HG02981 (cell line): Measurements from ENCODE around the gene TBC1D9.

Experiments
- ATAC-seq: cut with Tn5 transposase; IDR thresholded peaks from one replicate; pipeline ENCODE4 v1.9.1; 2021; ENCODE audit warnings: mild to moderate bottlenecking, moderate library complexity; ENCODE audit not compliant: unreplicated experiment

TBC1D9 gene

DNA sequence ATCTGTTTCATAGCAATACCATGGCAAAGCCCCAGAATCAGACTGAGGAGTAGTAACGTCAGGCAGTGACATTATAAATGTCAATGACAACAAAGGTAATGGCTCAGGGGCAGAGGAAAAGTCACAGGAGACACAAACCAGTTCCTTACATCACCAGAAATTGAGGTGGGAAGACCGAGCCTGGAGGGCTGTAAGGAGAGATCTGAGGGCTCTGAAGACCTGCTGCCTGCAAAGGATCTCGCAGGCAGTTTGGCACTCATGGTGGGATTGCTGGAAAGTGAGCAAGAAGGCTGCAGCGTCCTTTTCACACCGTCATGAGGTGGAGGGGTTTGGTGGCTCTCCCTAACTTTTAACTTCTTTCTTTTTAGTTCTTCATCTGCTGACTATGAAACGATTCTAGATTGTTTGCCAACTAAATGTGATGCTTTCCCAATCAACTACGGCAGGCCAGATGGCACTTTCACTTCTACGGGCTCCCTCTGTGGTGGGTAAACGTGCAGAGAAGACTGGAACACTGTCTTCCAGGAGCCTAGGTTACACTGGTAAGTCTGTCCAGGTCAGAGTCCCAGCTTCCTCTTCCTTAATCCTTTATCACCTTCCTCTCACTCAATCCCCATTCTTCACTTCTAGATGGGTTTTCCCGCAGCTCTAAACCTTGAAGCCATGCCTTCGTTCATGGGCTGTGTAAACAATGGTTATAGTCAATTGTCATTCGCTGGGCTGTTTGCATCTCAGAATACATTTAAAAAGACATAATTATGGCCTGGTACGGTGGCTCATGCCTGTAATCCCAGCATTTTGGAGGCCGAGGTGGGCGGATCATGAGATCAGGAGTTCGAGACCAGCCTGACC, 58.2 kb downstream of the TBC1D9 start:
- ATAC-seq: no peak

DNA sequence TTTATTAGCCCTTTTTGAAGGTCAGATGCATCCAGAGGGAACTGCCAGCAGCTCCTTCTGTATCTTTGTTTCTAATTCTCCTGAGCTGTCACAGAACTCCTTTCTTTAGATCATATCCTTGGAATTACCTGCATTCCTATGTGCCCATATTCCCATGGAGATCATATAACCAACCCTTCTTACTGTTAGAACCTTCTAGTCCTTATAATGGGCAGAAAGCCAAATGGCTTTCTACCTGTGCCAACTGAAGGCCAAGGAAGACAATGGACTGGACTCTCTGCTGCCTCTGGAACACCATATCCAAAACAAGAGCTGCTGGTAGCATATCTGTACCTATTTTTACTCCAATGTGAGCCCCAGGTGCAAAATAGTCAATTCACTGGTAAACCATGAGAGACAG, 60.7 kb downstream of the TBC1D9 start:
- ATAC-seq: no peak

DNA sequence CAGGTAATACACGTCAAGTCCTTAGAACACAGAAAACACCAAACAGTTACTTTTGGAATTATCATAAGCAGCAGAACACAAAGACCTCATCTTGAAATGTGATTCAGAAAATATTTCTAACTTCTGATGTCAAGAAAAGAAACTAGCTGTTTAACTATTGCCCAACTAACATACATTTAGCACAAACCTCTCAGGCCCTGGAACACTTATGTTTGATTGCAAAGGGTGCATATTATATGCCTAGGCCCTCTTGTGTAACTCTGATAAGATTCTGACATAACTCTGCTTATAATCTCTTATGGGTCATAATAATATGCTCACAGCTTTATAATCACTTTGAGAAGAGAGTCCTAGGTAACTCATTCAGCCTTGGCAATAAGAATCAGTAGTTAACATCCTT, 62.6 kb downstream of the TBC1D9 start:
- no peak for ATAC-seq

DNA sequence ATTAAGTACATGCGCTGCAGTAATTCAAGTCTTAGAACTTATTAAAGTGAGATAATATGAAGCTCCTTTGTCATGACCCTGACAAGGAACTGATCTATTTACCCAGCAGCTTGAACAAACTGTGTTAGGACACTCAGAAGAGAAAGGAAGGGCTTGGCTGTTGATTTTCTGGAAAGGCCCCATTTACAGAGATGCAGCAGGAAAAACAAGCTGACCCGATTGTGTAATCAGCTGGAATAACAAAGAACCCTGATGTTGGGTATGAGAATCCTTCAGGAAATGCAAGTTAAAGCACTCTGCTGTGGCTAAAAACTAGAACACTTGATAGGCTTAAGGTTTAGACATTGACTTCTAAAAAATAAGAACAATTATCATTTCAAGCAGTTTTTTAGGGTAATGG, 64.8 kb downstream of the TBC1D9 start:
- no peak for ATAC-seq

DNA sequence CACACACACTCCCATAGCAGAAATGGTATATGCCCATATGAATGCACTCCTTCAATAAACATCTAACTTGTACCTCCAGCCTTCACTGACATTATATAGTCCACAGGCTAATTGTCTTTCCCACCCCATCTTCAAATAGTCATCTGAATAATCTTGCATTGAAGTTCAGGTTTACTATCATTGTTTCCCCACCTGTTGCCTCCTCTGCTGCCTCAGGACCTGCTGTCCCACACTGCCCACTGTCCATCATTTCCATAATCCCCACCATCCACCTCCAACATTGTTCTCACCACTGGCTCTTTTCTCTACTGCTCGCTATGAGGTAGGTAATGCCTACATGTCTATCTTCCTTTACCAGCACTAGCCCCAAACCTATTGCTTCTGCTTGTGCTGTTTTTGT, 66.1 kb downstream of the TBC1D9 start:
- ATAC-seq: no peak

DNA sequence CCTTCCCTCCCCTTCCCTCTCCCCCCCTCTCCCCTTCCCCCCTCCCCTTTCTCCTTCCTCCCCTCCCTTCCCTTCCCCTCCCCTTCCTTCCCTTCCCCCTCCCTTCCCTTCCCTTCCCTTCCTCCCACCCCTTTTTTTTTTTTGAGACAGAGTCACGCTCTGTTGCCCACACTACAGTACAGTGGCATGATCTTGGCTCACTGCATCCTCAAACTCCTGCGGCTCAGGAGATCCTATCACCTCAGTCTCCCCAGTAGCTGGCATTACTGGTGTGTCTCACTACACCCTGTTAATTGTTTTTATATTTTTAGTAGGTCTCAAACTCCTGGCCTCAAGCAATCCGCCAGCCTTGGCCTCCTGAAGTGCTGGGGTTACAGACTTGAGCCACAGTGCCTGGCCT, 66.6 kb downstream of the TBC1D9 start:
- ATAC-seq: no peak

DNA sequence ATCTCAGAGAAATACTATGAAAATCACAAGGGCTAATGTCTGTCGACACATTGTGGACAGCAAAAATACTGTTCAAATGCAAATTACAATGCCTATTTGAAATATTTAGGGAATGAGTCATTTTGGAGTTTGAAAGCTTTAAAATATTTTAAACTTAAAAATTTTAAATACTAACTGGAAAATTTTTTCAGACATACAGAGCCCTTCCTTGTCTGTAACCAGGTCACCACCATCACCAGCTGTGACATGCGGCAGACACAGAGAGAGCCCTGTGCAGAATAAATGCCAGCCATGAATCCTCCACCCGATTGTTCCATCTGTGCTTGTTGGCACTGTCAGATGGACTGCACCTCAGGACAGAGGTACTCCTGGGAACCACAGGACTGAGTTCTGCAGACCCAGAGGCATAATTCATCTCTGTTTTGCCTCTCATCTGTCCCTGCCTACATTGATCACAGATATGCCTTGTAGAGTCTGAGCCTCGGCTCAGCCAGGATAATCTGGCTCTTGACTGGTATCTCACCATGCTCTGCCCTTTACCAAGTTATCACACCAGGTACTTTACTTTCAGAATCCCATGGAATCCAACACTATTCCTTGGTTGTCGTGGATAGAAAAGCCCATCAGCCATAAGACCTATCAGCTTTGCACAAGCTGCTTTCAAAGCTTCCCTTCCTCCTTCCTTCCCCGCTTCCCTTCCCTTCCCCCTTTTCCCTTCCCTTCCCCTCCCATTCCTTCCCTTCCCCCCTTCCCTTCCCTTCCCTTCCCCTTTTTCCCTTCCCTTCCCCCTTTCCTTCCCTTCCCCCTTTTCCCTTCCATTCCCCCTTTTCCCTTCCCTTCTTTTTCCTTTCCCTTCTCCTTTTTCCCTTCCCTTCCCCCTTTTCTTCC, 67.2 kb downstream of the TBC1D9 start:
- no peak for ATAC-seq

DNA sequence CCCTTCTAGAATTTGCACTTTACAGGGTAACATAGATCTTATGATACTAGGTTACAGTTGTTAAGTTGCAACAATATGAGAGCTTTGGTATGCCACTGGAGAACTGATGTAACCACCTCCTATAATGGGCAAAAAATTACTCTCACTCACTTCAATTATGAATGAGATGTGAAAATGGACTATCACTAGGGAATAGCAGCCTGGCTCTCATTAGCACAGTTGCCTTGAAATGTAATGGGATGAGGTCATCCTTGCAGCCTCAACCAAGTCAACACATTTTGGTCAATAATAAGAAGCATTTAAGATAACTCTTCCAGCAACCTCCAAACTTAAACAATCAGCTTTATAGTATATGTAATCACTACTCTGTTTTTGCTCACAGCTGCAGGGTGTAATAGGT, 69.4 kb downstream of the TBC1D9 start:
- no peak for ATAC-seq

DNA sequence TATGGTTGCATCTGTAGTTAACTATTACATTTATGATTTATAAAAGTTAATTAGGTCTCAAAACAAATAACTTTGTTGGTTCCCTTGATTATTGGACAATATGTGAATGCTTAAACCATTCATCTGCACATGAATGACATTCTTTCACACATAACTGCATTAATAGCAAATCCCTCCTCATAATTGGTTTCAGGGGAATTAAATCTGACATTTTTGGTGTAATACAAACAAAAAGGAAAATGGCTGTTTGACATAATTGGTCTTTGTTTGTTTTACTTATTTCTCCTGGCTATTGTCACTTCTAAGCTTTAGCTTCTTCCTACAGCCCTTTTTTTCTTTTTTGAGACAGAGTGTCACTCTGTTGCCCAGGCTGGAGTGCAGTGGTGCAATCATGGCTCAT, 71.9 kb downstream of the TBC1D9 start:
- no peak for ATAC-seq

DNA sequence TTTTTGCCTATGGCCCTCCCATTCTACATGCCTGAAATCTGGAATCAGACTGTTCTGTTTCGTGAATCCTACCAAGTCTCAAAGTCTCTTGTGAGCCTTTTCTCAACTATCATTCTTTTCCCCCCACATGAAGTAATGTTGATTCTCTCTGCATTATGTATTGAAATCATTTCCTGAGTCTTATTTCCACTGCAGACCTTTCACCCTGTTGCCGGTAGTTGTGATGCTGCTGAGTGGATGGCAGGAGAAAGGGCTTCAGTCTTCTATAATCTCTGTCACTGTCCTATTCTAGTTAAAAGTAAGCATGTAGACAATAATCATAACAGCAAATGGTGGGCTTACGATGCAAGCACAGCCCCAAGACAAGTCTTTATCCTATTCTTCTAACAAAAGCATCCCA, 75.0 kb downstream of the TBC1D9 start:
- ATAC-seq: no peak

DNA sequence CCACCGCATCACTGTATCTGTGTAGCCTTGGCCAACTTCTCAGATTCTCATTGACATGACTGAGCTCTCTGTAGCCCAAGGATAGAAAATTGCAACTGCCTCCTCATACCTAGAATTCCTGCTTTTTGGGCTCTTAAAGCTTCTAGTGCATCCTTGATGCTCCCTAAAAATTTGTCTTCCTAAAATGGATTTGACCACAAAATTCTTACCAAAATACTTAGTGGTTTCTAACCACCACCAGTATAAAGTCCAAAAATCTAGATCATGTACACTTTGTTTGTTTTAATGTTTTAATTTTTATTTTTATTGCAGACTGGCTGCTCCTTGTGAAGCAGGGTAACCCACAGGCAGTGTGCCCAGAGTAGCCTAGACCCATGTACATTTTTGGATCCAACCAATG, 75.5 kb downstream of the TBC1D9 start:
- ATAC-seq: no peak

DNA sequence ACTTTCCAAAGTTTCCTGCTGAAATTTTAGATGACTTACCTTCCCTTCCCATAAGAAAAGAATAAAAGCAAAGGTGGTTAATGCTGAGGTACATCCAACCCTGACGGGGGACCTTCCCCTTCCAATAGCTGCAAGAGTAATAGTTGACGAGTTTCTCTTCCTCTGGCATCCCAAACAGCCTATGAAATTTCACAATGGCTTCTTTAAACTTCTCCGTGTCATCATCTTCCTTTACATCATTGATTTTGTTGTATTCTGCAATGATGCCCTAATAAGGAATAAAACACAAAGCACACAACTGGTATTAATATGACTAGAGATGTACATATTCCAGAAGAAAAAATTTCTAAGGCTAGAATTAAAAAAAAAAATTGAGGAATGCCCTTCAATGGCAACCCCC, 76.6 kb downstream of the TBC1D9 start:
- no peak for ATAC-seq

DNA sequence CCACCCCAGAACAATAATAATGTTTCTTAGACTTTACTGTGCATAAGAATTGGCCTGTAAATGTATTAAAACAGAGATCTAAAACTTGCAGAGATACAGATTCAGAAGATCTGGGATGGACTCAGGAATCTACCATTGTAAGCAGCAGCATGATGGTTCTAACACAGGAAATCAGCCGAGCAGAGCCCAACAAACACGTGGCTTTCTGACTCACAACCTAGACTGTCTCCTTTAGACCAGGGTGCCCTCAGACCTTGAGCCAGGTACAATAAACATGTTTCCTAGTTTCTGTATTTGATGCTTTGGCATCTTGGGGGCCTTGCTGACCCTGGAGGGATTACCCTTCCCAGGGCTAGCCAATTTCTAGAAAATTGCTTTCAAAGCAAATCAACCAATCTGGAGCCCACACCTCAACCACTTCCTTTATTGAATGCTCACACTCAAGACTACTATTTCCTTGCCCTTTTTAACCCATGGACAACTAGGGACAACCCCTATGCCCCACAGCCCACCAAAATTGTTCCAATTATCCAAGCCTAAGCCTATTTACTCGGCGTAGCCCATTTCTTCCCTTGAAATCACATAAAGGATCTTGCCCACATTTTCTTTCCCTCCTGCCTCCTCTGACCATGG, 80.5 kb downstream of the TBC1D9 start:
- no peak for ATAC-seq

DNA sequence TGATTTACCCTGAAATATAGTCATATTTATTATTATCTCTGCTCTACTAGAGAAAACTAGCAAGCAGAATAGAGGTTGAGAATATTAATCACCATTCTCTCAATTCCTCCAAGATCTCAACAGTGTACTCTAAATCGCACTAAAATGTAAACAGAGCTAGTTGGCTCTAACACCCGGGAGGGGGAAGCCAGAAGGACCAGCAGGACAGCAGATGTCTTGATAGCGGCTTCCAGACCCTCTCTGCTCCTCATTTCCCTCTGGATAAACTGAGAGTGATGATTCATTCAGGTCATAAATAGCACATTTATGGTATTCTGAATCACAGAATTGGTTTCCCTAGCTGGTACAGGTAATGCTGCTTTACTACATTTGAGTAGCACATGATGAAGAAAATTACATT, 82.5 kb downstream of the TBC1D9 start:
- ATAC-seq: no peak

DNA sequence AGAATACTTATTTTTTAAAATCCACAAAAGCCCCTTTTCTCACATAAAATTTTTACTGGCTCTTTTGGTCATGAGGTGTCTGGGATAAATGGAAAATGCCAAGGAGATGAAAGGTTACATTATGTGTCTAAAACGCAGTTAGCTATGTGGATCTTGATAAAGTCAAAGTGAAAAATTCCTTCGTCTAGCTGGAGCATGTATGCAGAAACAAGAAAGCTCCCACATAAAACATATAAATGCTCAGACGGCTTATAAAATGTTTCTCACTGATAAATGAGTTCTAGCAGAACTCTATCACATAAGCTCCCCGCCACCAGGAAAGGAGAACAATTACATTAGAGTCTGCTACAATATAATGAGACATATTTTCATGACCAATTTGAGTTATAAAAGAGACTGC, 83.8 kb downstream of the TBC1D9 start:
- no peak for ATAC-seq

DNA sequence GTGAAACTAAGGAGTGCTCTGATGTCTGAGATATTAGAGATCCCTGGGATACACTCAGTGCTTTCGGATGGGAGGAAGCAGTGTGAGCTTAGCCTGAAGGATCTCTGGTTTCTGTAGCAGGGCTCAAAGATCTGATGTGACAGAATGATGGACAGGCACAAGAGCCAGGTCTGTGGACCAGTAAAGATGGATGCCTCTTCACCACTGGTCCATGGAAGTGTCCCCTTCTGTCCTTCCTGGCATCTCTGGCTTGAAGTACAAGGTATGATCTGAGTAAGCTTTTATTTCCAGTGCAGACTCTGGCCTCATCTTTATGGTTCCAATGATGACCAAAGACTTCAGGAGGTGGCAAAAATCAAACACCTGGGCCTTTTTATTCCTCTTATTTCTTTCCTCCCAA, 88.1 kb downstream of the TBC1D9 start:
- ATAC-seq: no peak

DNA sequence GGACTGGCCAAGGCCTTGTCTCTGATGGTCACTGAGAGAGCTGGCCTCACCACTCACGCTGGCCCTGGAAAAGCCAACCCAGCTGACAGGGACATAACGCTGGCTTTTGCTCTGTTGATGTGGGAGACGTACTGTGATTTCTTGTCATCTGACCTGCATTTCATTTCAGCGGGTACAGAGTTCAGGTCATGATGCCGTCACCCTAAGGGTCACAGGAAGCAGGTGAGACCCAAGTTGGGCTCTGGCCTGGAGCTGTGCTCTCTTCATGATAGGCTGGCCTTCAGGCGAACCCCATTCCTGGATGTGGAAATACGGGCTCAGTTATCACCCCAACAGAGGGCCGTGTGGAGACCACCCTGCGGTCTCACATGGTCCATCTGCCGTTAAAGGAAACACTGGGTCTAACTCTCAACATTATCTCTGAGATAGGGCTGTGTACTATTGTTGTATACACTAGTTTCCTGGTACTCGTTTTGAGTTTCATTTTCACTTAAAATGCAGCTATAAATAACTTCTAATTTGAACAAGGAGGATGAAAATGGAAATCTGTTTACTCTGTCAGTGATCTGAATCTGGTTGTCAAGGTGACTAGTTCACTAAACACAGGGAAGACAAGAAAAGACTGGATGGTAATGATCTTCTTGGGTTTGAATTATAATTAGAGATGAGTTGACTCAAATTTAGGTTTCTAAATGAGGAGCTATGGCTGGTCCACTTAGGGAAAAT, 89.1 kb downstream of the TBC1D9 start:
- ATAC-seq: peak; percentile 76

DNA sequence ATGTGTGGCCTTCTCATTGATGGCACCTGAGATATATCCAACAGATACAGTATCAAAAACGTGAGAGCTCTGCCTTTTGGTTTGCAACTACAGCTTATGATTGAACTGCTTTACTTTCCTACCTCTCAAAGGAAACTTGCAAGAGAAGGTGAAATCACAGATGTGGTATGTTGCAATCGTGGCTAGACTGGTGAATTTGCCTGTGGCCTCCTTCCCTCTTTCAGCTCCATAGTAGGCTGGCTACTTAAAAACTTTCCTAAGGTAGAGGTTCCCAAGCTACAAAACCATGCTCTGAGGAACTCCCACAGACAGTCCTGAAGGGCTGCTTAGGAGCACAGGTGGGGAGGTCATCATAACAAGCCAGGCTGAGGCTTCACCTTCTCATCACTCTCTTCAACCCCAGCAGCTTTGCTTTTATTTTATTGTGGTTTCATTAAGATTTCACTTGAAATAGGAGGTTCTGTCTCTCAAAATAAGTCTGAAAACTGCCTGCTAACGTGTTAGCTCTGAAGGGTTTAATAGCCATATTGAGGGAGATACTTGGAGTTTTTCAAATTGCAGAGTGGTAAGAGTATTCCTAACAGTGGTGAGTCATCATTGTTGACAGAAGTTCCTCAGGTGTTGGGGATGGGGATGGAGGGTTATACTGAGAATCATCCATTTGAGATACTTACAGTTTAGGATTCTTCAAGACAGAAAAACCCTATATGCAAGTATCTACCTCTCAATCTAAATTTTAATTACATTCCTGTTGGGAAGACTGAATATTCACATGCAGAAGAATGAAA, 93.9 kb downstream of the TBC1D9 start:
- no peak for ATAC-seq

DNA sequence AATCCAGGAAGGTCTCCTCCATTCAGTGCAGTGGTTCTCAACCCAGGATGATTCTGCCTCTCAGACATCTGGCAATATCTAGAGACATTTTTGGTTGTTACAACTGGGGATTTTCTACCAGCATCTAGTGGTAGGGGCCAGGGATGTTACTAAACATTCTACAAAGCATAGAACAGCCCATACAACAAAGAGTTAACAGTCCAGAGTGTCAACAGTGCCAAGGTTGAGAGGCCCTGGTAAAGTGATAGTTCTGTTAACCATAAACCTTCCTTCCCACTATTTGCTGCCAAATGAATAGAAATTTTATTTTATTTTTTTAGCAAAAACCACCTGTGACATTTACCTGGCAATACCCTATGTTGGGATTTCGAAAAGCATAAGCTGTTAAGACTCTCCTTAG, 94.6 kb downstream of the TBC1D9 start:
- no peak for ATAC-seq
